Common myeloid progenitor, CD34-positive (primary cell): ENCODE measurements around the gene HRH3.

Experiments used
- CTCF ChIA-PET: fragments of 350-600 bp; sonication (Branson Sonifier 250); formaldehyde crosslinking; loops from one replicate; lab custom pipeline; 2021; ENCODE audit warnings: antibody characterized with exemption; lab: Charles Lee
- POLR2A ChIA-PET: fragments of 350-600 bp; sonication (Branson Sonifier 250); formaldehyde crosslinking; loops from one replicate; lab custom pipeline; 2021; ENCODE audit warnings: antibody characterized with exemption; lab: Charles Lee
- DNase-seq, 3 donors: peaks; one replicate each; pipeline versions ENCODE4 v3.0.0 to v3.0.0-alpha.2; 2013
- H3K27ac ChIP-seq, 2 experiments: 1 replicate in 1 of 2; 2 replicates in 1 of 2; pipeline ENCODE4 v1.7.0; 2013; ENCODE audit warnings: inconsistent platforms in 2 of 2, low read length in 2 of 2, mild to moderate bottlenecking in 2 of 2, low read depth in 1 of 2, moderate library complexity in 1 of 2; ENCODE audit not compliant: severe bottlenecking in 2 of 2, insufficient read depth in 1 of 2, poor library complexity in 1 of 2
- H3K27me3 ChIP-seq, 5 experiments: replicated peaks in 2 of 5; 1 replicate in 3 of 5; 2 replicates in 2 of 5; pipeline versions ENCODE4 v1.6.1 to v1.7.0; 2013; ENCODE audit warnings: low read length in 4 of 5, mild to moderate bottlenecking in 2 of 5, moderate library complexity in 2 of 5, inconsistent platforms in 1 of 5; ENCODE audit not compliant: insufficient read depth in 5 of 5, control insufficient read depth in 4 of 5
- H3K36me3 ChIP-seq, 4 experiments: 1 replicate in 2 of 4; 2 replicates in 2 of 4; pipeline versions ENCODE4 v1.6.1 to v1.7.0; 2013; ENCODE audit warnings: low read length in 3 of 4, control low read depth in 1 of 4, mild to moderate bottlenecking in 1 of 4; ENCODE audit not compliant: control insufficient read depth in 4 of 4, insufficient read depth in 4 of 4
- H3K4me1 ChIP-seq, 4 experiments: 1 replicate in 3 of 4; 2 replicates in 1 of 4; pipeline versions ENCODE4 v1.6.1 to v1.7.1; 2013; ENCODE audit warnings: low read length in 3 of 4, mild to moderate bottlenecking in 3 of 4, control low read depth in 1 of 4, inconsistent platforms in 1 of 4, moderate library complexity in 1 of 4; ENCODE audit not compliant: control insufficient read depth in 4 of 4, insufficient read depth in 4 of 4; ENCODE audit errors: control extremely low read depth in 1 of 4
- H3K4me3 ChIP-seq, 7 experiments: 1 replicate in 4 of 7; 2 replicates in 3 of 7; pipeline versions ENCODE4 v1.5.1 to v1.7.0; 2013; ENCODE audit warnings: mild to moderate bottlenecking in 7 of 7, low read length in 6 of 7, moderate library complexity in 6 of 7, inconsistent platforms in 2 of 7, low read depth in 2 of 7, control low read depth in 1 of 7; ENCODE audit not compliant: insufficient read depth in 4 of 7, control insufficient read depth in 1 of 7; ENCODE audit errors: extremely low read depth in 1 of 7
- H3K9me3 ChIP-seq, 5 experiments: 1 replicate in 4 of 5; 2 replicates in 1 of 5; pipeline versions ENCODE4 v1.6.1 to v1.7.1; 2013; ENCODE audit warnings: low read length in 4 of 5, mild to moderate bottlenecking in 2 of 5, inconsistent platforms in 1 of 5, low read depth in 1 of 5, moderate library complexity in 1 of 5; ENCODE audit not compliant: control insufficient read depth in 4 of 5, insufficient read depth in 2 of 5; ENCODE audit errors: control extremely low read depth in 1 of 5
- WGBS: methylation state at CpG from one replicate; pipeline ENCODE4 v1.1.5; 2013; ENCODE audit not compliant: insufficient coverage; 5-methylcytosine and 5-hydroxymethylcytosine counted together

Gene HRH3

DNA sequence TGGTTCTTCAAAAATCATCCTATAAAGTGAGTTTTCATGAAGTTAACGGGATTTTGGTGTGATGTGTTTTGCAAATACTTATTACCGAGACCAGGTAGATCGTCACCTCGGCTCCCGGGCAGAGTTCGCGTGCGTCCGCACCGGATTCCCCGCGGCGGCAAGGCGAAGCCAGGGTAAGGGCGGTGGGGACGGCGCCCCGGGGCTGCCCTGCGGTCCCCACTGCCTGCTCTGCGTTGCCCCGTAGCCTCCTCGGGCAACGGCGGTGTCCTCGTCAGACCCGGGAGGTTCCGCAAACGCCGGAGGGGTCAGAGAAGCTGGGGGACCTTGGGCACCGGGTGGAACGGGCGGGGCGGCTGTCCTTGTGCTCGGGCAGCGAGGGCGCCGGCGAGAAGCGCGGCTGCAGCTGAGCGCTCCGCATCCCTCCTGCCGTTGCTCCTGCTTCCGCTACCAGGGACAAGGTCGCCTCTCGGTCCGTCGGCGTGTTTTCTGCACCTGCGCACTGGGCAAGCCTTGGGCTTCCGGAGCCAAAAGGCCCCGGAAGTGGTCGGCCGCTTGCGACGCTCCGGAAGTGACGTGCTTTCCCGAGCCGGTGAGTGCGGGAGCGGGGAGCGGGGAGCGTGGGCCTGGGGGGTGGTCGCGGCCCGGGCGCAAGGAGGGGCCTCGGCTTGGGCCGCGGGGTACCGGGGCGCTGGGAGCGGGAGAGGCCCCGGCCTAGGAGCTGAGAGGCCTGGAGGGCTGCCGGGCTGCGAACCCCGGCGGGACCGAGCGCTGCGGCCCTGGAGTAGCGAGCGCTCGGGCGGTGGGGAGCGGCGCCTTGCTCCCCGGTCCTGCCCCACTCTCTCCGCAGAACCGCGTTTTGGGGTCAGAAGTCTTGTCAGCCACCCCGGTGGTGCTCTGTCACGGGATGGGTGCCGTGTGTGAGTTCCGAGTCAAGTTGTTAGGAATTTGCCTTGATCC lies 37.3 kb downstream of the HRH3 start, which contains the start of gene MTG2:
Gene MTG2, plus strand, starts transcription at position 560 of the 957 bp plus-strand sequence. CDS start 10,393 bp downstream, outside the sequence.
- H3K27ac ChIP-seq, result peak within 1 kb of the TSS; percentile 97 to 99
- peaks cover 2 to 16% (median 6%) of the 10 kb centered on the region in 4 experiments for H3K36me3 ChIP-seq
- peak; percentile 95 to 97 (median 97) for DNase-seq
- H3K4me1 ChIP-seq, result peaks cover 9 to 22% (median 15%) of the 10 kb centered on the region in 4 experiments
- no peaks in the 10 kb centered on the region for H3K9me3 ChIP-seq
- under 1% methylated on average over 86 of the region's 96 CpGs for WGBS
- ChIA-PET POLR2A (no interaction called here), CTCF (no interaction called here)
- H3K4me3 ChIP-seq, result peak within 1 kb of the TSS; percentile 72 to 99 (median 87)
- no peaks in the 10 kb centered on the region for H3K27me3 ChIP-seq

DNA sequence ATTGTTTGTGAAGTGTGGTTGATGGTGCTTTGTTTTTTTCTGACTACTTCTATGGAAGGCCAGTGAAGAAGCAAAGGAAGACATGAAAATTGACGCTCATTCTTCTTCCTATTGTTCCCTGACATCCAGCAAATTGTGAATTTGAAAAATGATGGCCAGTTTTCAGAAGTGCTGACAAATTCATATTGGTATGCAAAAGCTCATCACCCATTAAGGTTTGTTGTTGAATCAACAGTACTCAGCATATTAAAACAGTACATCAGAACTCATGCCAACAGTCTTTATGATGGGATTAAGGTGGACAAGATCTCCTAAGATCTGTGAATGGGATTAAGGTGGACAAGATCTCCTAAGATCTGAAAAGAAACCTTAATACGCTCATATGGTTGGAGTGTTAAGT lies 38.3 kb downstream of the HRH3 start:
- 100% methylated on average over 1 of the region's 2 CpGs for WGBS
- DNase-seq, result no peak
- peak overlapping the region in 1 of 2 experiments; percentile 99 for H3K27ac ChIP-seq
- ChIA-PET CTCF (no interaction called here), POLR2A (no interaction called here)
- H3K36me3 ChIP-seq, result peaks cover 2 to 23% (median 7%) of the 10 kb centered on the region in 4 experiments
- H3K27me3 ChIP-seq, result no peaks in the 10 kb centered on the region
- peak overlapping the region in 6 of 7 experiments; percentile 12 to 99 (median 86) for H3K4me3 ChIP-seq
- H3K9me3 ChIP-seq, result no peaks in the 10 kb centered on the region
- peaks cover 9 to 22% (median 15%) of the 10 kb centered on the region in 4 experiments for H3K4me1 ChIP-seq

DNA sequence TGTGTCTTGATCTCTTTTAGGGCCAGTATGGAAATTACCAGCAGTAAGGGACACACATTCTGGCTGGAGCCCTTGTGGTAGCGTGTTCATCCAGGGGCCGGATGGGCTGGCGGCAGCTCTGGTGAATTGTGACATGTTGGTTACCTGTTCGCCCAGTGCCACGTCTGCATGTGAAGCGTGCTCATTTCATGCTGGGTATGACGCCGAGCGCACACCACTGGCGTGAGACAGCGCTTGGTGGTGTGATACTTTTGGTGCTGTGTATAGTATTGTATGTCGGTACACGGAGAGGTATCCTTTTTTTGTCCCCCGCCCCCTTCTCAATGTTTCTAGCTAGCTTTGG lies 40.9 kb downstream of the HRH3 start:
- H3K9me3 ChIP-seq, result no peaks in the 10 kb centered on the region
- POLR2A ChIA-PET, result no interaction called here
- no peaks in the 10 kb centered on the region for H3K27me3 ChIP-seq
- no peak overlapping the region for H3K27ac ChIP-seq
- WGBS, result 88% methylated on average over 7 of the region's 14 CpGs
- no peak overlapping the region for H3K4me3 ChIP-seq
- no peak for DNase-seq
- CTCF ChIA-PET, result no interaction called here
- peaks cover 9 to 18% (median 13%) of the 10 kb centered on the region in 4 experiments for H3K4me1 ChIP-seq
- H3K36me3 ChIP-seq, result peaks cover 8 to 42% (median 22%) of the 10 kb centered on the region in 4 experiments

DNA sequence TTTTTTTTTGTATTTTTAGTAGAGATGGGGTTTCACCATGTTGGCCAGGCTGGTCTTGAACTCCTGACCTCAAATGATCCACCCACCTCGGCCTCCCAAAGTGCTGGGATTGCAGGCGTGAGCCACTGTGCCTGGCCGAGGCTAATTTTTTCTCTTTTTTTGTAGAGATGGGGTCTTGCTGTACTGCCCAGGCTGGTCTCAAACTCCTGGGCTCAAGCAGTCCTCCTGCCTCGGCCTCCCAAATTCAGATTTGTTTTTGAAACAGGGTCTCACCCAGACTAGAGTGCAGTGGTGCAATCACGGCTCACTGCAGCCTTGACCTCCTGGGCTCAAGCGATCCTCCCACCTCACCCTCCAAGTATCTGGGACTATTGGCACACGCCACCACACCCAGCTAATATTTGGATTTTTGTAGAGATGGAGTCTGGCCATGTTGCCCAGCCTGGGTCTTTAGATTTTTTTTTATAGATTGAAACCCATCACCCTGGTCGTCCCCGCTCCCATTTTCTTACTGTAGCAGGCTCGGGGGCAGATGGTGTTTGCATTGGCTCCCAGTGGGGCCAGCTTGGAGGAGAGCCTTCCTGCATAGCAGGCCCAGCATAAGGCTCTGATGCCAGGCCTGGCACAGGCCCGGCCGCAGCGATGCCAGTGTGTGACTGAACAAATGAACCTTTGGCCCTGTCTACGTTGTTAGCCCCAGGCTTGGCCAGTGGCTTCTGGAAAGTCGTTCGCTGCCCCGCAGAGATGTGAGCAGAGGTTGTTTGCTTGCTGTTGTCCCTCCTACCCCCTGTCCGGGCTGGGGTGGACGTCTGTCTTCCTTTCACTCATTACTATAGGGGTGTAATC lies 41.5 kb downstream of the HRH3 start:
- WGBS, result 98% methylated on average over 14 of the region's 19 CpGs
- no peak for DNase-seq
- POLR2A ChIA-PET, result no interaction called here
- Histone ChIP-seq H3K4me3 (no peak overlapping the region), H3K27ac (no peak overlapping the region), H3K4me1 (peaks cover 6 to 15% (median 10%) of the 10 kb centered on the region in 4 experiments), H3K27me3 (no peaks in the 10 kb centered on the region), H3K36me3 (peaks cover 8 to 46% (median 22%) of the 10 kb centered on the region in 4 experiments), H3K9me3 (no peaks in the 10 kb centered on the region)
- CTCF ChIA-PET, result interaction anchor here (0.5 kb wide), 1 partner anchor 9 kb away, joined by 3 read pairs; no protein-coding TSS in a partner anchor

DNA sequence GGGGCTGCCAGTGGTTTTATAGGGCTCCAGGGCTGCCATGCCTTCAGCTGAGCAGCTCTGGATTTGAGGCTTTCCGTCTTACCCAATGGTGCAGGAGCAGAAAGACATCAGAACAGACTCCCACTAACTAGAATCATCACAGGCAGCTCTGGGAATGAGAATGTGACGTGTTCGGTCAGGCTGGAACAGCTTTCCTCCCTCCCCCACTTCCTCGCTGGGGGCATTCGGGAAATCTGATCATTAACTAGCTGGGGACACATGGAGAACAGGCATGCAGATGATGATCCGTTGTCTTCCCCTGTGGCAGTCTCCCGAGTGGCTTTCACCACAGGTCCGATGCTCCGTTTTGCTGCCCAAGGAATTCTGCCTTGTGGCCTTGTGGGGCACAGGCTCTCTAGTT lies 42.8 kb downstream of the HRH3 start:
- CTCF ChIA-PET, result interaction anchor here (1.4 kb wide), 1 partner anchor 10 kb away, joined by 4 read pairs; no protein-coding TSS in a partner anchor
- H3K9me3 ChIP-seq, result no peaks in the 10 kb centered on the region
- no peak overlapping the region for H3K27ac ChIP-seq
- WGBS, result 98% methylated on average over 7 of the region's 9 CpGs
- H3K4me3 ChIP-seq, result no peak overlapping the region
- no peaks in the 10 kb centered on the region for H3K27me3 ChIP-seq
- POLR2A ChIA-PET, result no interaction called here
- DNase-seq, result no peak
- peaks cover 4 to 8% (median 6%) of the 10 kb centered on the region in 4 experiments for H3K4me1 ChIP-seq
- peaks cover 8 to 50% (median 27%) of the 10 kb centered on the region in 4 experiments for H3K36me3 ChIP-seq

DNA sequence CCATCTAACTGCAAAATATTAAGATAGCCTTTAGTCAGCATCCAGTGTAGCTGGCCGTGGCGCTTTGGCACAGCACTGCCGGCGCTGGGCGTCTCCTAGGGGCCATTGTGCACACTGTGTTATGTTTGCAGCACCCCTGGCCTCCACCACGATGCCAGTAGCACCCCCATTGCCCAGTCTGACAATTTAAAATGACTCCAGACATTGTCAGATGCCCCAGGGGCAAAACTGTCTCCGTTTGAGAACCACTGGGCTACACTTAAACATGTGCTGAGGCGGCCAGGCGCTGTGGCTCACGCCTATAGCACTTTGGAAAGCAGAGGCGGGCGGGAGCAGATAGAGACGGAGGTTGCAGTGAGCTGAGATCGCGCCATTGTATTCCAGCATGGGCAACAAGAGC lies 43.2 kb downstream of the HRH3 start:
- POLR2A ChIA-PET, result no interaction called here
- Histone ChIP-seq H3K27ac (no peak overlapping the region), H3K36me3 (peaks cover 8 to 50% (median 27%) of the 10 kb centered on the region in 4 experiments), H3K27me3 (no peaks in the 10 kb centered on the region), H3K9me3 (no peaks in the 10 kb centered on the region), H3K4me3 (no peak overlapping the region), H3K4me1 (peaks cover under 1 to 4% (median 3%) of the 10 kb centered on the region in 4 experiments)
- no peak for DNase-seq
- CTCF ChIA-PET, result interaction anchor here (1.4 kb wide), 1 partner anchor 10 kb away, joined by 4 read pairs; no protein-coding TSS in a partner anchor
- 96% methylated on average over 14 of the region's 15 CpGs for WGBS
